Vagina (tissue), 2 donors: Measurements from ENCODE around the gene SPTLC3. TPM values are rescaled to one million over a fixed set of nuclear protein-coding genes. Genes with fewer than 3 reads are reported as not detected.

ENCODE experiments used
- DNase-seq, 2 donors: peaks; one replicate each; pipeline ENCODE4 v3.0.0-alpha.2; 2017; ENCODE audit errors: extremely low spot score in 2 of 2
- H3K27ac ChIP-seq: fragments of 200-600 bp; sonication (generic); one replicate; pipeline ENCODE4 v1.5.1; 2019
- H3K27me3 ChIP-seq: fragments of 200-600 bp; sonication (generic); one replicate; pipeline ENCODE4 v1.5.1; 2019
- H3K36me3 ChIP-seq, 2 donors: fragments of 200-600 bp; sonication (generic); one replicate each; pipeline ENCODE4 v1.5.1; 2017 to 2019
- H3K4me1 ChIP-seq: fragments of 200-600 bp; sonication (generic); one replicate; pipeline ENCODE4 v1.5.1; 2019
- H3K4me3 ChIP-seq, 2 donors: fragments of 200-600 bp; sonication (generic); 1 replicate in 1 of 2; 2 replicates in 1 of 2; pipeline ENCODE4 v1.5.1; 2016 to 2019
- H3K9me3 ChIP-seq: fragments of 200-600 bp; sonication (generic); one replicate; pipeline ENCODE4 v1.5.1; 2019
- POLR2A ChIP-seq, 2 donors: fragments of 450-650 bp; IDR thresholded peaks; one replicate each; pipeline ENCODE4 v1.6.1; 2017; ENCODE audit warnings: antibody characterized with exemption in 2 of 2, mild to moderate bottlenecking in 2 of 2, moderate library complexity in 2 of 2
- POLR2AphosphoS5 ChIP-seq, 2 donors: sonication (generic); formaldehyde crosslinking; IDR thresholded peaks; one replicate each; pipeline ENCODE4 v1.9.0; 2017; ENCODE audit warnings: antibody characterized with exemption in 2 of 2, mild to moderate bottlenecking in 2 of 2, low read depth in 1 of 2; ENCODE audit not compliant: insufficient read depth in 1 of 2
- intact Hi-C: fragments of 100-400 bp; cut with DNase I; formaldehyde crosslinking; loops from one replicate; pipeline ENCODE4 v1.15.1; 2023
- total RNA-seq: library from RNA; depleted of rRNA; stranded (reverse); fragments of >200 nt; gene quantifications from one replicate; pipeline ENCODE4 v1.2.3, GENCODE V29; 2016
- TF ChIP-seq, protein P1 (sequence below), 3 experiments: fragments of 450-650 bp in 2 of 3; fragments of 200-600 bp in 1 of 3; sonication (generic) in 1 of 3; IDR thresholded peaks; one replicate each; pipeline ENCODE4 v1.5.1; 2017 to 2019; ENCODE audit warnings: antibody characterized with exemption in 3 of 3, mild to moderate bottlenecking in 2 of 3, moderate library complexity in 2 of 3

The SPTLC3 gene
- total RNA-seq, 1 donor from 2014 or later, result 5.9 TPM

DNA sequence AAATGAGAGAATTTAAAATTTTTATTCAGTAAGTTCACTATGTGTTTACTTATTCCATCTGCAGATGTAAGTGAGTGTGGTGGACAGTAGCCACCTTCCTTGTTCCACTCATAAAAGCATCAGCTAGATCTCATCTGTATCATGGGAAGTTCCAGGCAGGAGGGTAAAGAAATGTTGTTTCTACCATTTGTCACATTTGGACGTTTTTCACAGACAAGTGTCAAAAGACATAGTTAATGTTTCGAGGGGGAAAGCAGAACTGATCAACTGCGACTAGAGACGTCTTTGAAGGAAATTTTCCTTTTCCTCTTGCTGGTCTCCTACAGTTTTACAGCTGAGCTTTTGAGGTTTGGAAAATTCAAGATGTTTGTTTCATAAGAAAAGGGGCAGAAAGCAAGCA, 156.4 kb downstream of the SPTLC3 start:
- Histone ChIP-seq H3K4me3 (no peak overlapping the region), H3K9me3 (no peaks in the 10 kb centered on the region), H3K4me1 (no peaks in the 10 kb centered on the region), H3K27me3 (no peaks in the 10 kb centered on the region), H3K27ac (no peak overlapping the region), H3K36me3 (peaks cover 0 to 4% of the 10 kb centered on the region in 2 donors)
- TF ChIP-seq POLR2A (IDR thresholded peaks at IDR 0.05) (no peak), POLR2AphosphoS5 (IDR thresholded peaks at IDR 0.05; ENCODE audit: insufficient read depth in 1 of 2, low read depth in 1 of 2) (no peak)
- TF ChIP-seq, protein P1, sequence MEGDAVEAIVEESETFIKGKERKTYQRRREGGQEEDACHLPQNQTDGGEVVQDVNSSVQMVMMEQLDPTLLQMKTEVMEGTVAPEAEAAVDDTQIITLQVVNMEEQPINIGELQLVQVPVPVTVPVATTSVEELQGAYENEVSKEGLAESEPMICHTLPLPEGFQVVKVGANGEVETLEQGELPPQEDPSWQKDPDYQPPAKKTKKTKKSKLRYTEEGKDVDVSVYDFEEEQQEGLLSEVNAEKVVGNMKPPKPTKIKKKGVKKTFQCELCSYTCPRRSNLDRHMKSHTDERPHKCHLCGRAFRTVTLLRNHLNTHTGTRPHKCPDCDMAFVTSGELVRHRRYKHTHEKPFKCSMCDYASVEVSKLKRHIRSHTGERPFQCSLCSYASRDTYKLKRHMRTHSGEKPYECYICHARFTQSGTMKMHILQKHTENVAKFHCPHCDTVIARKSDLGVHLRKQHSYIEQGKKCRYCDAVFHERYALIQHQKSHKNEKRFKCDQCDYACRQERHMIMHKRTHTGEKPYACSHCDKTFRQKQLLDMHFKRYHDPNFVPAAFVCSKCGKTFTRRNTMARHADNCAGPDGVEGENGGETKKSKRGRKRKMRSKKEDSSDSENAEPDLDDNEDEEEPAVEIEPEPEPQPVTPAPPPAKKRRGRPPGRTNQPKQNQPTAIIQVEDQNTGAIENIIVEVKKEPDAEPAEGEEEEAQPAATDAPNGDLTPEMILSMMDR (IDR thresholded peaks at IDR 0.05), result no peak
- intact Hi-C loops, result no loop called here
- no peak for DNase-seq

DNA sequence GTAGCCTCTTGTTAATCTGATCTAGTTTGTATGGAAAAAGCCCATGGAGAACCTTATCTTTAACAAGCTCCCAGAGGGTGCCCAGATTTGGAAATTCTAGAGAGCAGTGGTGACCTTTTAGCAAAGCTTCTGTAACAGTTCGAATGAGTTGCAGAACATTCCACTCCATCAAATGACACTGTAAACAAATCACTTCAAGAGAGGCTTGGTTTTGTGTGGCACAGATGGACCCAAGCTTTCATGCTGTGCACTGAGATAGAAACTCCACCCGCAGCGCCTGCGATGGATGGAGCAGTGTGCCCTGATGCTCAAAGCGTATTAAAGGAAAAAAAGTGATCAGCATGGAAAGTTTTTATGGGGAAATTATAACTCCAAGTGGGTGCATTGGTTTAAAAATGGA, 157.2 kb downstream of the SPTLC3 start:
- TF ChIP-seq POLR2AphosphoS5 (IDR thresholded peaks at IDR 0.05; ENCODE audit: insufficient read depth in 1 of 2, low read depth in 1 of 2) (no peak), POLR2A (IDR thresholded peaks at IDR 0.05) (no peak)
- TF ChIP-seq, protein P1 (IDR thresholded peaks at IDR 0.05), result no peak
- intact Hi-C loops, result no loop called here

DNA sequence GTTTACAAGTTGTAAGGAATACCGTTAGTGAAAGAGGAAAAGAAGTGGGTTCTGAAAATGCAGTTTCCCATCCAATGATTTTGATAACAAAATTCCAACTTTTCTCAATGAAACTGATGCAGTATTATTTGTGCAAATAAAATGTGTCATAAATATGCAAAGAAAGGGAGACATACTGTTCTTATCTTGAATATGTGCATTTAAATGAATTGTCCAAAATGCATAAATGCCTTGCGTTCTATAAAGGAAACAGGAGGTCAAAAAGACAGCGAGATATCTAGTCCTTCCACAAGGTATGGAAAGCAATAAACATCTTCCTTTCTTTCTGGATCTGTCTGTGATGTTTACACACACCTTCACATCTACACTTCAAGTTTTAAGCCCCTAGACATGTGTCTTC, 157.7 kb downstream of the SPTLC3 start:
- Histone ChIP-seq H3K9me3 (no peaks in the 10 kb centered on the region), H3K4me3 (no peak overlapping the region), H3K36me3 (no peaks in the 10 kb centered on the region), H3K4me1 (no peaks in the 10 kb centered on the region), H3K27me3 (no peaks in the 10 kb centered on the region), H3K27ac (no peak overlapping the region)
- DNase-seq, result no peak
- intact Hi-C loops, result no loop called here
- TF ChIP-seq, protein P1 (IDR thresholded peaks at IDR 0.05), result no peak

More for the DNA sequence above, 157.2 kb downstream of the SPTLC3 start:
- DNase-seq, result no peak
- Histone ChIP-seq H3K36me3 (no peaks in the 10 kb centered on the region), H3K27ac (no peak overlapping the region), H3K4me3 (no peak overlapping the region), H3K9me3 (no peaks in the 10 kb centered on the region), H3K27me3 (no peaks in the 10 kb centered on the region), H3K4me1 (no peaks in the 10 kb centered on the region)

DNA sequence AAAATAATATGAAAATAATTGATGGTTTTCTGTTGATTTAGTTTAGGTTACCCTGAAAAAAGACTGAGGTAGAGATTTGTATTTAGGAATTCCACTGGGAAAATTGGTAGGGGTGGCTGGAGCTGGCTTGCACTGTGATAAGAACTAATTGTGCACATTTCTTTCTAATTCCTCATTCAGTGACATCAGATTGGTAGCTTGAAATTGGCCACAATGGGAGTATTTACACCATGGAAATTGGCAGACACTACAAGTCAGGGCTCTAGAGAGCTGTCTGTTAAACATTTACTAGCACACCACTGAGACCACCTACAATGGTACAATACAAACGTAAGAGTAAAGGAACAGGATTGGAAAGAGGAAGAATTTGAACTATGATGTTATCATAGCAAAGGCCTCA, 160.3 kb downstream of the SPTLC3 start:
- no peak for DNase-seq
- Histone ChIP-seq H3K4me1 (no peaks in the 10 kb centered on the region), H3K4me3 (no peak overlapping the region), H3K9me3 (no peaks in the 10 kb centered on the region), H3K36me3 (no peaks in the 10 kb centered on the region), H3K27ac (no peak overlapping the region), H3K27me3 (no peaks in the 10 kb centered on the region)
- intact Hi-C loops, result no loop called here
- TF ChIP-seq, protein P1 (IDR thresholded peaks at IDR 0.05), result no peak
- TF ChIP-seq POLR2A (IDR thresholded peaks at IDR 0.05) (no peak), POLR2AphosphoS5 (IDR thresholded peaks at IDR 0.05; ENCODE audit: insufficient read depth in 1 of 2, low read depth in 1 of 2) (no peak)

DNA sequence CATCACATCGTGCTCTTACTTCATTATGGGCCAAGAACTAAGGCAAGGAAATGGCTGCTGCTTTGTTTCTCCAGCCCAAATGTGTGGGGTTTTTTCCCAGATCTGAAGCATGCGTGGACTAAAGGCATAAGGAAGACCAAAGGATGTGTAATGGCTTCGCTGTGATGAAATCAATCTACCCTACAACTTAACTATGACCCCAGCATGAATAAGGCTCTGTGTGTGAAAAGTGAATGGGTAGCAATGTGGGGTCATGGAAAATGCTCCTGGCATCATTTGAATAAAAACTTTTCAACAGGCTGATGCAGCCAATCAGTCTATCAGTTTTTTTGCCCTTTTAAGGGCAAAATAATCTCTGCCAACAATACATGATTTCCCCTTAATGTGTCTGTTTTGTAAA, 162.0 kb downstream of the SPTLC3 start:
- Histone ChIP-seq H3K4me3 (no peak overlapping the region), H3K27me3 (no peaks in the 10 kb centered on the region), H3K36me3 (no peaks in the 10 kb centered on the region), H3K4me1 (no peaks in the 10 kb centered on the region), H3K27ac (no peak overlapping the region), H3K9me3 (no peaks in the 10 kb centered on the region)
- no peak for DNase-seq
- TF ChIP-seq POLR2A (IDR thresholded peaks at IDR 0.05), result no peak
- no peak for TF ChIP-seq POLR2AphosphoS5 (IDR thresholded peaks at IDR 0.05; ENCODE audit: insufficient read depth in 1 of 2, low read depth in 1 of 2)
- TF ChIP-seq, protein P1 (IDR thresholded peaks at IDR 0.05), result no peak
- intact Hi-C loops, result no loop called here
